ENCODE measurements around the gene FETUB.

The FETUB gene

GRCh38 chr3:186620213-186621092, 19.7 kb upstream of the FETUB start:
- H3K4me3 Mint-ChIP-seq: no peak overlapping the region
- H3K27ac Mint-ChIP-seq: no peak overlapping the region
- H3K27me3 Mint-ChIP-seq (ENCODE audit: low read depth): peaks cover 32% of the 10 kb centered on the region
- H3K36me3 Mint-ChIP-seq (ENCODE audit: low read depth): no peaks in the 10 kb centered on the region
- no peak for TF ChIP-seq CTCF (IDR thresholded peaks at IDR 0.05; ENCODE audit: unreplicated experiment in 3 of 3)
- H3K9me3 Mint-ChIP-seq: no peaks in the 10 kb centered on the region
- H3K4me1 Mint-ChIP-seq: peaks cover 15% of the 10 kb centered on the region

GRCh38 chr3:186621894-186622650, 18.1 kb upstream of the FETUB start:
- H3K4me1 Mint-ChIP-seq: peaks cover 13% of the 10 kb centered on the region
- no peak for TF ChIP-seq CTCF (IDR thresholded peaks at IDR 0.05; ENCODE audit: unreplicated experiment in 3 of 3)
- no peak overlapping the region for H3K4me3 Mint-ChIP-seq
- H3K27ac Mint-ChIP-seq: no peak overlapping the region
- no peaks in the 10 kb centered on the region for H3K9me3 Mint-ChIP-seq
- H3K36me3 Mint-ChIP-seq (ENCODE audit: low read depth): no peaks in the 10 kb centered on the region
- peaks cover 26% of the 10 kb centered on the region for H3K27me3 Mint-ChIP-seq (ENCODE audit: low read depth)

- peaks cover 7% of the 10 kb centered on the region for H3K4me1 Mint-ChIP-seq
- no peaks in the 10 kb centered on the region for H3K9me3 Mint-ChIP-seq
- no peak overlapping the region for H3K4me3 Mint-ChIP-seq
- H3K27me3 Mint-ChIP-seq (ENCODE audit: low read depth): peaks cover 19% of the 10 kb centered on the region
- TF ChIP-seq CTCF (IDR thresholded peaks at IDR 0.05; ENCODE audit: unreplicated experiment in 3 of 3): no peak
- H3K36me3 Mint-ChIP-seq (ENCODE audit: low read depth): no peaks in the 10 kb centered on the region
- no peak overlapping the region for H3K27ac Mint-ChIP-seq
Observed at GRCh38 chr3:186622651-186623310, 17.4 kb upstream of the FETUB start.

GRCh38 chr3:186624598-186624997, 15.6 kb upstream of the FETUB start:
- no peaks in the 10 kb centered on the region for H3K4me1 Mint-ChIP-seq
- no peaks in the 10 kb centered on the region for H3K36me3 Mint-ChIP-seq (ENCODE audit: low read depth)

GRCh38 chr3:186625600-186626042, 14.6 kb upstream of the FETUB start:
- Mint-ChIP-seq H3K9me3 (no peaks in the 10 kb centered on the region), H3K27ac (no peak overlapping the region), H3K4me1 (no peaks in the 10 kb centered on the region), H3K4me3 (no peak overlapping the region), H3K27me3 (ENCODE audit: low read depth) (peaks cover 11% of the 10 kb centered on the region), H3K36me3 (ENCODE audit: low read depth) (no peaks in the 10 kb centered on the region)
- no peak for TF ChIP-seq CTCF (IDR thresholded peaks at IDR 0.05; ENCODE audit: unreplicated experiment in 3 of 3)

More at GRCh38 chr3:186624598-186624997, 15.6 kb upstream of the FETUB start:
- no peak for TF ChIP-seq CTCF (IDR thresholded peaks at IDR 0.05; ENCODE audit: unreplicated experiment in 3 of 3)
- Mint-ChIP-seq H3K27ac (no peak overlapping the region), H3K27me3 (ENCODE audit: low read depth) (peaks cover 11% of the 10 kb centered on the region), H3K4me3 (no peak overlapping the region), H3K9me3 (no peaks in the 10 kb centered on the region)

Data from nephron (organoid).